DND-41 (cell line): ENCODE measurements around the gene RAD51B.

Experiments used
- EZH2 ChIP-seq: IDR thresholded peaks from 3 replicates; pipeline ENCODE4 v1.6.1; 2012; ENCODE audit warnings: borderline replicate concordance, low read depth, mild to moderate bottlenecking, moderate library complexity, low read length, inconsistent platforms; ENCODE audit not compliant: severe bottlenecking
- TF ChIP-seq, protein P1 (sequence below): IDR thresholded peaks from 2 replicates; pipeline ENCODE4 v1.5.1; 2012; ENCODE audit warnings: borderline replicate concordance, low read length, moderate library complexity, mild to moderate bottlenecking; ENCODE audit not compliant: poor library complexity, severe bottlenecking; ENCODE audit errors: extremely low read depth

DNA sequence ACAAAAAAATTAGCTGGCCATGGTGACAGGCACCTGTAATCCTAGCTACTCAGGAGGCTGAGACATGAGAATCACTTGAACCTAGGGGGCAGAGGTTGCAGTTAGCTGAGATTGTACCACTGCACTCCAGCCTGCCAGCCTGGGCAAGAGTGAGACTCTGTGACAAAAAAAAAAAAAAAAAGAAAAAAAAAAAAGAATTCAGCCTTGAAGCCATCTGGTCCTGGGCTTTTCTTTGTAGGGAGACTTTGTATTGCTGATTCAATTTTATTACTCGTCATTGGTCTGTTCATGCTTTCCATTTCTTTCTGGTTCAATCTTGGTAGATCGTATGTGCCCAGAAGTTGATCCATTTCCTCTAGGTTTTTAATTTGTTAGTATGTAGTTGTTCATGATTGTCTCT lies 243.1 kb downstream of the RAD51B start:
- TF ChIP-seq, protein P1, sequence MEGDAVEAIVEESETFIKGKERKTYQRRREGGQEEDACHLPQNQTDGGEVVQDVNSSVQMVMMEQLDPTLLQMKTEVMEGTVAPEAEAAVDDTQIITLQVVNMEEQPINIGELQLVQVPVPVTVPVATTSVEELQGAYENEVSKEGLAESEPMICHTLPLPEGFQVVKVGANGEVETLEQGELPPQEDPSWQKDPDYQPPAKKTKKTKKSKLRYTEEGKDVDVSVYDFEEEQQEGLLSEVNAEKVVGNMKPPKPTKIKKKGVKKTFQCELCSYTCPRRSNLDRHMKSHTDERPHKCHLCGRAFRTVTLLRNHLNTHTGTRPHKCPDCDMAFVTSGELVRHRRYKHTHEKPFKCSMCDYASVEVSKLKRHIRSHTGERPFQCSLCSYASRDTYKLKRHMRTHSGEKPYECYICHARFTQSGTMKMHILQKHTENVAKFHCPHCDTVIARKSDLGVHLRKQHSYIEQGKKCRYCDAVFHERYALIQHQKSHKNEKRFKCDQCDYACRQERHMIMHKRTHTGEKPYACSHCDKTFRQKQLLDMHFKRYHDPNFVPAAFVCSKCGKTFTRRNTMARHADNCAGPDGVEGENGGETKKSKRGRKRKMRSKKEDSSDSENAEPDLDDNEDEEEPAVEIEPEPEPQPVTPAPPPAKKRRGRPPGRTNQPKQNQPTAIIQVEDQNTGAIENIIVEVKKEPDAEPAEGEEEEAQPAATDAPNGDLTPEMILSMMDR: no peak
- no peak for TF ChIP-seq EZH2
